HG03060 (cell line): ENCODE results near the gene GLRX5.

Experiments
- ATAC-seq: cut with Tn5 transposase; IDR thresholded peaks from one replicate; pipeline ENCODE4 v1.9.1; 2021; ENCODE audit warnings: low read depth, moderate number of reproducible peaks; ENCODE audit not compliant: unreplicated experiment

Gene GLRX5

GRCh38 chr14:95534299-95535225, at the start of gene GLRX5:
Gene GLRX5, plus strand, starts transcription at chr14:95535050. Its CDS starts 40 bp downstream, at chr14:95535090.
- peak; percentile 95 for ATAC-seq

GRCh38 chr14:95485222-95485819, 49.5 kb upstream of the GLRX5 start:
- ATAC-seq = no peak

- no peak for ATAC-seq
Measured at GRCh38 chr14:95486875-95487668, 47.8 kb upstream of the GLRX5 start.

- ATAC-seq = no peak
Measured at GRCh38 chr14:95487669-95488084, 47.2 kb upstream of the GLRX5 start.

- no peak for ATAC-seq
Measured at GRCh38 chr14:95488376-95489213, 46.3 kb upstream of the GLRX5 start.

GRCh38 chr14:95489214-95490137, 45.4 kb upstream of the GLRX5 start:
- no peak for ATAC-seq

GRCh38 chr14:95490138-95490509, 44.7 kb upstream of the GLRX5 start:
- ATAC-seq = no peak

- no peak for ATAC-seq
Measured at GRCh38 chr14:95490727-95491451, 44.0 kb upstream of the GLRX5 start.

GRCh38 chr14:95491936-95492608, 42.8 kb upstream of the GLRX5 start:
- ATAC-seq = no peak

- ATAC-seq = no peak
Measured at GRCh38 chr14:95493503-95493902, 41.3 kb upstream of the GLRX5 start.

- ATAC-seq = no peak
Measured at GRCh38 chr14:95493976-95494375, 40.9 kb upstream of the GLRX5 start.

GRCh38 chr14:95494456-95494855, 40.4 kb upstream of the GLRX5 start:
- ATAC-seq = no peak

- no peak for ATAC-seq
Measured at GRCh38 chr14:95495076-95495475, 39.8 kb upstream of the GLRX5 start.

- ATAC-seq = peak; percentile 87
Measured at GRCh38 chr14:95495538-95496025, 39.3 kb upstream of the GLRX5 start.

GRCh38 chr14:95496111-95496681, 38.7 kb upstream of the GLRX5 start:
- ATAC-seq = no peak

GRCh38 chr14:95496690-95497259, 38.1 kb upstream of the GLRX5 start:
- ATAC-seq = no peak

- ATAC-seq = no peak
Measured at GRCh38 chr14:95497561-95498011, 37.3 kb upstream of the GLRX5 start.
